ENCODE results near the gene DDX39B. TPM values are rescaled to one million over a fixed set of nuclear protein-coding genes. Genes with fewer than 3 reads are reported as not detected.

Gene DDX39B
- total and polyA plus RNA-seq, 9 donors: 212 to 404 (median 339) TPM

DNA sequence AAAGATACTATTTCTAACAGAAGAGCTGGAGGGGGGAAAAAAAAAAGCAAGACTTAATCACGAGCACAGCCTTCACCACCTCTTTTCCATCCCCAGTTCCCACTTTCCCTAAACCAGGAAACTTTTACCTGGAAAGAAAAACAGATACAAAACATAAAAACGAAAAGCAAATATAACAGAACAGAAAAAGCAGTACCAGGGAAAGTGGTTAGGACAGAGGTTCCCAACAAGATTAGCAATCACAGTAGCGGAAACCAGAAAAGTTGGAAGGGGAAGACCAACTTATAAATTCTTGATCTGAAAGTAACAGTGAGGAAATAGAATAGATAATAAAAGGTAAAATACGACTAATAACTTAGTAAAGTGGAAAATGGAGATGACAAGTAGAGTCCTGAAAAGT lies 1.2 kb downstream of the DDX39B start:
- H3K36me3 ChIP-seq: no peaks in the 10 kb centered on the region
- H3K27me3 ChIP-seq: no peaks in the 10 kb centered on the region
- H3K9me3 ChIP-seq: no peaks in the 10 kb centered on the region
- WGBS, 3 donors: 4 to 7% (median 7%) methylated on average over 4 of the region's 4 CpGs
- DNase-seq: no peak
- intact Hi-C loops (cut with DNase I): loop anchor here in 2 of 4 donors (10.0 kb wide), 2 partner anchors 74 to 294 kb away; partner anchors contain the start of gene AIF1 (in 1 of the 2)
- TF ChIP-seq CTCF (IDR thresholded peaks at IDR 0.05) (no peak), EP300 (IDR thresholded peaks at IDR 0.05) (no peak), POLR2A (IDR thresholded peaks at IDR 0.05) (no peak)
- H3K4me1 ChIP-seq (ENCODE audit: insufficient read depth): peaks cover 11% of the 10 kb centered on the region
- H3K27ac ChIP-seq: peak overlapping the region; percentile 80 to 97
- peak overlapping the region; percentile 63 for H3K4me3 ChIP-seq

DNA sequence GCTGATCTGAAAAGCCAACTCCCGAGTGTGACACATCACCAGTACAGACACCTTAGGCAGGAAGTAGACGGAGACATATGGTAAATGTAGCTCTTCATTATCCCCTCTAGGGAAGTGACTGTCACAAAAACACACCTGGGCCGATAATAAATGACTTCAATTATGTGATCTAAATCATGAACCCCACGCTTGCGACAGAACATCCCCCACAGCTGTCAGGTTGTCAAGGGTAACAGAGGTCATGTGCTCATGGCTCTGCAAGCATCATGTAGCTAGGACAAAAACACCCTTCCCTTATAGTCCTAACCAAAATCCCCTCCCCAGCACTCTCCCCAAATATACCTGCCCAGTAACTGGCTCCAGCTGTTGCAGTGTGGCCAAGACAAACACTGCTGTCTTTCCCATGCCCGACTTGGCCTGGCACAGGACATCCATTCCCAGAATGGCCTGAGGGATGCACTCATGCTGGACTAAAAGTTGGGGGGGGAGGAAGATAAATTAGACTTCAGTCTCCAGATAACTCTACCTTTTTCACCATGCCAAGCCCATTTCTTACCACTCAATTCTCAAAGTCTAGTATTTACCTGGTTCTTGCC lies 2.9 kb downstream of the DDX39B start:
- H3K4me3 ChIP-seq: no peak overlapping the region
- 39 to 53% (median 44%) methylated on average over 6 of the region's 6 CpGs for WGBS, 3 donors

DNA sequence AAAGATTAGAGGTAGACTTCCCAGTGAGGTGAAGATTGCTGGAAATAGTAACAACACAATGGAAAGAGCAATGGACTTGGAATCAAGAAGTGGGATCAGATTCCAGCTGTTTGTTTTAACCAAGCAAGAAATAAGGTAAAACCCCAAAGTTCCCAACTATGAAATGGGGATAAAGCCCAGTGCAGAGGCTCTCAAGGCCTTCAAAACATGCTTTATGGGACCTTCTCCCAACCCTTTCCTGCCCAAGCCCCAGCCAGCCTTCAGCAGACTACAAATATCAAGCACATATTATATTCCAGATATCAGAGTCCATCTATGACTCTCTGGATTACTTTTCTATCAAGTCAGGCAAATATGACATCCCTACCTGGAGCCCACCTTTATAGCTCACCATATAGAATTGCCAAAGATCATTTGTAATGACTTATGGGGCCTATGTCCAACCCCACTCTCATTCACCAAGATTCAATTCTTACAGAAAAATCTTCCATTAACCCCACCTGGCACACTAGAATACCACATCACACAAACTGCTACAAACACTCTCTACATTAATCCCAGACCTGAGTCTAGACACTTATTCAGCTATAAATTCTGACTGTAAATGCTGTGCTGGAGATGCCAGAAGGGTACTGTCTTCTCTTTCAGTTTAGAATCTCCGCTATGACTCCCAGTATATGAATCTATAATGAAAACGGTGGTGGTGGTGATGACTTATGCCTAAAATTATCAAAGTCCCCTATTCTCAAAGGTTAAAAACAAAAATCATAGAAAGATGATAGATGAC lies 6.1 kb downstream of the DDX39B start:
- no peaks in the 10 kb centered on the region for H3K27me3 ChIP-seq
- no peak for DNase-seq
- intact Hi-C loops (cut with DNase I): no loop called here
- peaks cover 11% of the 10 kb centered on the region for H3K4me1 ChIP-seq (ENCODE audit: insufficient read depth)
- H3K4me3 ChIP-seq: no peak overlapping the region
- no peaks in the 10 kb centered on the region for H3K9me3 ChIP-seq
- TF ChIP-seq POLR2A (IDR thresholded peaks at IDR 0.05) (no peak), EP300 (IDR thresholded peaks at IDR 0.05) (no peak), CTCF (IDR thresholded peaks at IDR 0.05) (no peak)
- 19 to 74% (median 27%) methylated on average over 2 of the region's 2 CpGs for WGBS, 3 donors
- H3K36me3 ChIP-seq: no peaks in the 10 kb centered on the region
- no peak overlapping the region for H3K27ac ChIP-seq

More for the DNA sequence above, 2.9 kb downstream of the DDX39B start:
- intact Hi-C loops (cut with DNase I): no loop called here
- TF ChIP-seq CTCF (IDR thresholded peaks at IDR 0.05) (no peak), POLR2A (IDR thresholded peaks at IDR 0.05) (no peak), EP300 (IDR thresholded peaks at IDR 0.05) (no peak)
- Histone ChIP-seq H3K9me3 (no peaks in the 10 kb centered on the region), H3K4me1 (ENCODE audit: insufficient read depth) (peaks cover 11% of the 10 kb centered on the region), H3K36me3 (no peaks in the 10 kb centered on the region), H3K27me3 (no peaks in the 10 kb centered on the region), H3K27ac (no peak overlapping the region)
- DNase-seq: no peak

GRCh38 chr6:31534521-31535040 lies 7.2 kb downstream of the DDX39B start:
- no peak overlapping the region for H3K4me3 ChIP-seq
- TF ChIP-seq CTCF (IDR thresholded peaks at IDR 0.05) (no peak), POLR2A (IDR thresholded peaks at IDR 0.05) (no peak), EP300 (IDR thresholded peaks at IDR 0.05) (no peak)
- no peaks in the 10 kb centered on the region for H3K27me3 ChIP-seq
- intact Hi-C loops (cut with DNase I): no loop called here
- no peak for DNase-seq
- H3K27ac ChIP-seq: no peak overlapping the region
- no peaks in the 10 kb centered on the region for H3K9me3 ChIP-seq
- WGBS, 3 donors: 87% methylated on average over 24 of the region's 24 CpGs
- peaks cover 7% of the 10 kb centered on the region for H3K4me1 ChIP-seq (ENCODE audit: insufficient read depth)
- H3K36me3 ChIP-seq: no peaks in the 10 kb centered on the region
